Measurements from ENCODE around the gene DNLZ.

GRCh38 chr9:136391737-136392537 lies 28.4 kb upstream of the DNLZ start:
- TF ChIP-seq CTCF (IDR thresholded peaks at IDR 0.05) = no peak
- TF ChIP-seq POLR2A (IDR thresholded peaks at IDR 0.05) = no peak
